WTC11 (cell line): ENCODE measurements around the gene TP53AIP1. TPM values are rescaled to one million over a fixed set of nuclear protein-coding genes. Genes with fewer than 3 reads are reported as not detected.
A peak's percentile ranks its signal among the peaks of the same experiment; 100 is the strongest.

Experiments
- ATAC-seq: fragments of 200-7000 bp; cut with Tn5 transposase; 2 replicates; pipeline ENCODE4 v1.10.0; 2021; ENCODE audit warnings: mild to moderate bottlenecking, moderate library complexity
- CTCF ChIA-PET: fragments of 300-600 bp; sonication (Branson Sonifier 250); formaldehyde crosslinking; loops from one replicate; lab custom pipeline; 2021; ENCODE audit warnings: antibody characterized with exemption; lab: Charles Lee
- POLR2A ChIA-PET: fragments of 350-600 bp; sonication (Branson Sonifier 250); formaldehyde crosslinking; loops from one replicate; lab custom pipeline; 2021; ENCODE audit warnings: antibody characterized with exemption; lab: Charles Lee
- DNase-seq: peaks from one replicate; pipeline ENCODE4 v3.0.0; 2021; ENCODE audit warnings: low spot score
- H3K27ac Mint-ChIP-seq: 2 replicates; pipeline ENCODE4 v1.8.0; 2021; ENCODE audit warnings: mixed read lengths
- H3K27me3 Mint-ChIP-seq: 2 replicates; pipeline ENCODE4 v1.8.0; 2021; ENCODE audit warnings: low read depth, mild to moderate bottlenecking, moderate library complexity, mixed read lengths
- H3K36me3 Mint-ChIP-seq: 2 replicates; pipeline ENCODE4 v1.8.0; 2021; ENCODE audit warnings: mixed read lengths
- H3K4me1 Mint-ChIP-seq: 2 replicates; pipeline ENCODE4 v1.8.0; 2022; ENCODE audit warnings: mixed read lengths
- H3K4me3 Mint-ChIP-seq: 2 replicates; pipeline ENCODE4 v1.8.0; 2021; ENCODE audit warnings: mild to moderate bottlenecking, moderate library complexity, mixed read lengths
- H3K9me3 Mint-ChIP-seq: 2 replicates; pipeline ENCODE4 v1.8.0; 2021; ENCODE audit warnings: mixed read lengths
- FOXK1 ChIP-seq: sonication (generic); formaldehyde crosslinking; IDR thresholded peaks from 2 replicates; pipeline ENCODE4 v1.8.0; 2022; ENCODE audit warnings: mild to moderate bottlenecking, moderate library complexity, missing genetic modification reagents
- GABPB1 ChIP-seq: sonication (generic); formaldehyde crosslinking; IDR thresholded peaks from 2 replicates; pipeline ENCODE4 v1.8.1; 2023; ENCODE audit warnings: mild to moderate bottlenecking, missing genetic modification reagents
- GTF2I ChIP-seq: fragments of 250-450 bp; sonication (Bioruptor Pico); conservative IDR thresholded peaks from 2 replicates; pipeline ENCODE4 v1.4.0; 2021; ENCODE audit warnings: mild to moderate bottlenecking
- HMGA2 ChIP-seq: fragments of 250-450 bp; sonication (Bioruptor Pico); IDR thresholded peaks from 2 replicates; pipeline ENCODE4 v1.4.0; 2021; ENCODE audit warnings: mild to moderate bottlenecking, moderate library complexity
- MYBL2 ChIP-seq: sonication (generic); formaldehyde crosslinking; IDR thresholded peaks from 2 replicates; pipeline ENCODE4 v1.8.1; 2023; ENCODE audit warnings: mild to moderate bottlenecking, moderate library complexity, missing genetic modification reagents
- NFATC4 ChIP-seq: fragments of 250-450 bp; sonication (Bioruptor Pico); IDR thresholded peaks from 2 replicates; pipeline ENCODE4 v1.9.0; 2021; ENCODE audit warnings: mild to moderate bottlenecking
- PRRX2 ChIP-seq: fragments of 250-450 bp; sonication (Bioruptor Pico); IDR thresholded peaks from 2 replicates; pipeline ENCODE4 v1.8.0; 2021; ENCODE audit warnings: mild to moderate bottlenecking
- RORB ChIP-seq: fragments of 250-450 bp; sonication (Bioruptor Pico); IDR thresholded peaks from 2 replicates; pipeline ENCODE4 v1.9.0; 2021; ENCODE audit warnings: mild to moderate bottlenecking
- TCF7 ChIP-seq: sonication (generic); formaldehyde crosslinking; IDR thresholded peaks from 2 replicates; pipeline ENCODE4 v1.8.0; 2022; ENCODE audit warnings: mild to moderate bottlenecking, low read depth, missing genetic modification reagents, moderate library complexity
- ZNF232 ChIP-seq: sonication (generic); formaldehyde crosslinking; IDR thresholded peaks from 2 replicates; pipeline ENCODE4 v1.8.0; 2022; ENCODE audit warnings: mild to moderate bottlenecking, missing genetic modification reagents
- ZNF317 ChIP-seq: sonication (generic); formaldehyde crosslinking; IDR thresholded peaks from 2 replicates; pipeline ENCODE4 v1.8.1; 2023; ENCODE audit warnings: low read depth, mild to moderate bottlenecking, moderate library complexity, missing genetic modification reagents, borderline replicate concordance
- ZNF416 ChIP-seq: fragments of 250-450 bp; sonication (Bioruptor Pico); IDR thresholded peaks from 2 replicates; pipeline ENCODE4 v1.9.0; 2021; ENCODE audit warnings: mild to moderate bottlenecking, inconsistent platforms
- ZNF423 ChIP-seq: fragments of 250-450 bp; sonication (Bioruptor Pico); IDR thresholded peaks from 2 replicates; pipeline ENCODE4 v2.1.2; 2022; ENCODE audit warnings: mild to moderate bottlenecking, moderate library complexity
- ZNF671 ChIP-seq: fragments of 250-450 bp; sonication (Bioruptor Pico); IDR thresholded peaks from 2 replicates; pipeline ENCODE4 v1.8.0; 2021; ENCODE audit warnings: mild to moderate bottlenecking
- total RNA-seq: library from RNA; stranded (reverse); gene quantifications from 3 replicates; pipeline ENCODE4 v1.2.3, GENCODE V29; 2021
- TF ChIP-seq, protein P1 (sequence below): sonication (generic); formaldehyde crosslinking; IDR thresholded peaks from 2 replicates; pipeline ENCODE4 v1.8.0; 2023; ENCODE audit warnings: mild to moderate bottlenecking, missing genetic modification reagents
- TF ChIP-seq, protein P2 (sequence below): fragments of 250-450 bp; sonication (Bioruptor Pico); IDR thresholded peaks from 2 replicates; pipeline ENCODE4 v1.9.0; 2021; ENCODE audit warnings: moderate library complexity, mild to moderate bottlenecking, inconsistent platforms, borderline replicate concordance
- TF ChIP-seq, protein P3 (sequence below): sonication (generic); formaldehyde crosslinking; IDR thresholded peaks from 2 replicates; pipeline ENCODE4 v1.8.1; 2023; ENCODE audit warnings: mild to moderate bottlenecking, moderate library complexity, missing genetic modification reagents
- TF ChIP-seq, protein P4 (sequence below): fragments of 250-450 bp; sonication (Bioruptor Pico); IDR thresholded peaks from 2 replicates; pipeline ENCODE4 v2.1.2; 2022; ENCODE audit warnings: mild to moderate bottlenecking, moderate library complexity
- TF ChIP-seq, protein P5 (sequence below): sonication (generic); formaldehyde crosslinking; conservative IDR thresholded peaks from 2 replicates; pipeline ENCODE4 v1.8.1; 2023; ENCODE audit warnings: mild to moderate bottlenecking, low read depth, missing genetic modification reagents, moderate library complexity
- TF ChIP-seq, protein P6 (sequence below): fragments of 250-450 bp; sonication (Bioruptor Pico); IDR thresholded peaks from 2 replicates; pipeline ENCODE4 v1.9.0; 2021; ENCODE audit warnings: mild to moderate bottlenecking

The TP53AIP1 gene
- total RNA-seq, 1 experiment from 2014 or later: 0.07 TPM

DNA sequence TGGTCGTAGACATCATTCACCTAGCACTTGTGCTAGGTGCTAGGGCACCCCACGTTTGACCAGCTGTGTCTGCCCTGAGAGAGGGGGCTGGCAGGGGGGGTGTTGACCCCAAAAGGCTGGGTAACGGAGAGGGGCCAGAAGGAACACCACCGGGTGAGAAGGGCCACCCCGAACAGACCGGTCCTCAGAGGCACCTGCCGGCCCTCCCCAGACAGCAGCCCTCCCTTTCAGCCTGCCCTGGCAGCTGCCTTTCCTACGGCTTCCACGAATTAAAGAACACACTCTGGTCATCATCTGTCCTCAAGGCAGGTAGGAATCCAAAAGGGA is 52.5 kb downstream of the TP53AIP1 start:
- ChIA-PET CTCF (interaction anchor here (0.7 to 10.8 kb wide), 6 partner anchors 8 to 66 kb away, joined by 3 to 245 read pairs (median 16); no protein-coding TSS in a partner anchor), POLR2A (interaction anchor here (0.6 kb wide), 1 partner anchor 303 kb away, joined by 3 read pairs; no protein-coding TSS in a partner anchor)
- H3K27ac Mint-ChIP-seq: no peak overlapping the region
- peaks cover 96% of the 10 kb centered on the region for H3K27me3 Mint-ChIP-seq
- ATAC-seq (peak; percentile 11), DNase-seq (no peak)
- H3K36me3 Mint-ChIP-seq: no peaks in the 10 kb centered on the region
- peaks cover 42% of the 10 kb centered on the region for H3K4me1 Mint-ChIP-seq
- TF ChIP-seq PRRX2 (CRISPR knock-in tag) (no peak), ZNF317 (no peak)
- no peaks in the 10 kb centered on the region for H3K9me3 Mint-ChIP-seq
- H3K4me3 Mint-ChIP-seq: peak overlapping the region; percentile 77

DNA sequence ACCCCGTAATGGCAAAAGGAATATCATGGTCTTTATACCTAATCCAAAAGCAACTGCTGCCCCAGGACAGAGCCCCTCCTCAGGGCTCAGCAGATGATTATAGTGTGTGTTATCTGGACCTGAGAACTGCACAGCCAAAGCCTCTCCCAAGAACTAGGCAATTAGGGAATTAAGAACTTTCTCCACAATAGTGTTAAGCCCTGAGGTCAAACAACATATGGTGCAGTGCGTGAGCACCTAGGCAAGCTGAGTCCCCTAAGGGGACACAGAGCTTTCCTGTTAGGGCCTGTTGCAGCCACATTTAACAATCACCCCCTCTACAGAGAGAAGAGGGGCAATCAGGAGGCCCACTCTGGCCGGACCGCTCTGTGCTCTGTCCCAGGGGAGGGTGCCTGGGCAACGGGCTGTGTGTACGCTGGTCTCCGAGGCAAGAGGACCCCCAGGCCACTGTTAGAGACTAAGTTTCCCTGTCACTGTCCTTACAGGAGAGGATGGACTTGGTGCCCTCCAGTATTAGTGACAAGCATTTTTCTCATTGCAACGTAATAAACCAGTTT is 52.9 kb downstream of the TP53AIP1 start:
- H3K36me3 Mint-ChIP-seq: no peaks in the 10 kb centered on the region
- peaks cover 98% of the 10 kb centered on the region for H3K27me3 Mint-ChIP-seq
- DNase-seq (no peak), ATAC-seq (no peak)
- no peak overlapping the region for H3K27ac Mint-ChIP-seq
- no peak for TF ChIP-seq HMGA2
- TF ChIP-seq, protein P1, sequence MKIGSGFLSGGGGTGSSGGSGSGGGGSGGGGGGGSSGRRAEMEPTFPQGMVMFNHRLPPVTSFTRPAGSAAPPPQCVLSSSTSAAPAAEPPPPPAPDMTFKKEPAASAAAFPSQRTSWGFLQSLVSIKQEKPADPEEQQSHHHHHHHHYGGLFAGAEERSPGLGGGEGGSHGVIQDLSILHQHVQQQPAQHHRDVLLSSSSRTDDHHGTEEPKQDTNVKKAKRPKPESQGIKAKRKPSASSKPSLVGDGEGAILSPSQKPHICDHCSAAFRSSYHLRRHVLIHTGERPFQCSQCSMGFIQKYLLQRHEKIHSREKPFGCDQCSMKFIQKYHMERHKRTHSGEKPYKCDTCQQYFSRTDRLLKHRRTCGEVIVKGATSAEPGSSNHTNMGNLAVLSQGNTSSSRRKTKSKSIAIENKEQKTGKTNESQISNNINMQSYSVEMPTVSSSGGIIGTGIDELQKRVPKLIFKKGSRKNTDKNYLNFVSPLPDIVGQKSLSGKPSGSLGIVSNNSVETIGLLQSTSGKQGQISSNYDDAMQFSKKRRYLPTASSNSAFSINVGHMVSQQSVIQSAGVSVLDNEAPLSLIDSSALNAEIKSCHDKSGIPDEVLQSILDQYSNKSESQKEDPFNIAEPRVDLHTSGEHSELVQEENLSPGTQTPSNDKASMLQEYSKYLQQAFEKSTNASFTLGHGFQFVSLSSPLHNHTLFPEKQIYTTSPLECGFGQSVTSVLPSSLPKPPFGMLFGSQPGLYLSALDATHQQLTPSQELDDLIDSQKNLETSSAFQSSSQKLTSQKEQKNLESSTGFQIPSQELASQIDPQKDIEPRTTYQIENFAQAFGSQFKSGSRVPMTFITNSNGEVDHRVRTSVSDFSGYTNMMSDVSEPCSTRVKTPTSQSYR (CRISPR knock-in tag): no peak
- TF ChIP-seq, protein P2, sequence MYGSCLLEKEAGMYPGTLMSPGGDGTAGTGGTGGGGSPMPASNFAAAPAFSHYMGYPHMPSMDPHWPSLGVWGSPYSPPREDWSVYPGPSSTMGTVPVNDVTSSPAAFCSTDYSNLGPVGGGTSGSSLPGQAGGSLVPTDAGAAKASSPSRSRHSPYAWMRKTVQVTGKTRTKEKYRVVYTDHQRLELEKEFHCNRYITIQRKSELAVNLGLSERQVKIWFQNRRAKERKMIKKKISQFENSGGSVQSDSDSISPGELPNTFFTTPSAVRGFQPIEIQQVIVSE (CRISPR knock-in tag): no peak
- TF ChIP-seq NFATC4 (CRISPR knock-in tag): no peak
- TF ChIP-seq FOXK1 (CRISPR knock-in tag): no peak
- no peak for TF ChIP-seq TCF7 (CRISPR knock-in tag)
- no peak for TF ChIP-seq RORB (CRISPR knock-in tag)
- TF ChIP-seq ZNF671 (CRISPR knock-in tag): no peak
- TF ChIP-seq ZNF423 (CRISPR knock-in tag): no peak
- TF ChIP-seq MYBL2: no peak
- no peak for TF ChIP-seq GABPB1 (CRISPR knock-in tag)
- TF ChIP-seq, protein P3, sequence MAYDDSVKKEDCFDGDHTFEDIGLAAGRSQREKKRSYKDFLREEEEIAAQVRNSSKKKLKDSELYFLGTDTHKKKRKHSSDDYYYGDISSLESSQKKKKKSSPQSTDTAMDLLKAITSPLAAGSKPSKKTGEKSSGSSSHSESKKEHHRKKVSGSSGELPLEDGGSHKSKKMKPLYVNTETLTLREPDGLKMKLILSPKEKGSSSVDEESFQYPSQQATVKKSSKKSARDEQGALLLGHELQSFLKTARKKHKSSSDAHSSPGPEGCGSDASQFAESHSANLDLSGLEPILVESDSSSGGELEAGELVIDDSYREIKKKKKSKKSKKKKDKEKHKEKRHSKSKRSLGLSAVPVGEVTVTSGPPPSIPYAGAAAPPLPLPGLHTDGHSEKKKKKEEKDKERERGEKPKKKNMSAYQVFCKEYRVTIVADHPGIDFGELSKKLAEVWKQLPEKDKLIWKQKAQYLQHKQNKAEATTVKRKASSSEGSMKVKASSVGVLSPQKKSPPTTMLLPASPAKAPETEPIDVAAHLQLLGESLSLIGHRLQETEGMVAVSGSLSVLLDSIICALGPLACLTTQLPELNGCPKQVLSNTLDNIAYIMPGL (CRISPR knock-in tag): no peak
- TF ChIP-seq, protein P4, sequence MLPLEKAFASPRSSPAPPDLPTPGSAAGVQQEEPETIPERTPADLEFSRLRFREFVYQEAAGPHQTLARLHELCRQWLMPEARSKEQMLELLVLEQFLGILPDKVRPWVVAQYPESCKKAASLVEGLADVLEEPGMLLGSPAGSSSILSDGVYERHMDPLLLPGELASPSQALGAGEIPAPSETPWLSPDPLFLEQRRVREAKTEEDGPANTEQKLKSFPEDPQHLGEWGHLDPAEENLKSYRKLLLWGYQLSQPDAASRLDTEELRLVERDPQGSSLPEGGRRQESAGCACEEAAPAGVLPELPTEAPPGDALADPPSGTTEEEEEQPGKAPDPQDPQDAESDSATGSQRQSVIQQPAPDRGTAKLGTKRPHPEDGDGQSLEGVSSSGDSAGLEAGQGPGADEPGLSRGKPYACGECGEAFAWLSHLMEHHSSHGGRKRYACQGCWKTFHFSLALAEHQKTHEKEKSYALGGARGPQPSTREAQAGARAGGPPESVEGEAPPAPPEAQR (CRISPR knock-in tag): no peak
- TF ChIP-seq ZNF416 (CRISPR knock-in tag): no peak
- TF ChIP-seq, protein P5, sequence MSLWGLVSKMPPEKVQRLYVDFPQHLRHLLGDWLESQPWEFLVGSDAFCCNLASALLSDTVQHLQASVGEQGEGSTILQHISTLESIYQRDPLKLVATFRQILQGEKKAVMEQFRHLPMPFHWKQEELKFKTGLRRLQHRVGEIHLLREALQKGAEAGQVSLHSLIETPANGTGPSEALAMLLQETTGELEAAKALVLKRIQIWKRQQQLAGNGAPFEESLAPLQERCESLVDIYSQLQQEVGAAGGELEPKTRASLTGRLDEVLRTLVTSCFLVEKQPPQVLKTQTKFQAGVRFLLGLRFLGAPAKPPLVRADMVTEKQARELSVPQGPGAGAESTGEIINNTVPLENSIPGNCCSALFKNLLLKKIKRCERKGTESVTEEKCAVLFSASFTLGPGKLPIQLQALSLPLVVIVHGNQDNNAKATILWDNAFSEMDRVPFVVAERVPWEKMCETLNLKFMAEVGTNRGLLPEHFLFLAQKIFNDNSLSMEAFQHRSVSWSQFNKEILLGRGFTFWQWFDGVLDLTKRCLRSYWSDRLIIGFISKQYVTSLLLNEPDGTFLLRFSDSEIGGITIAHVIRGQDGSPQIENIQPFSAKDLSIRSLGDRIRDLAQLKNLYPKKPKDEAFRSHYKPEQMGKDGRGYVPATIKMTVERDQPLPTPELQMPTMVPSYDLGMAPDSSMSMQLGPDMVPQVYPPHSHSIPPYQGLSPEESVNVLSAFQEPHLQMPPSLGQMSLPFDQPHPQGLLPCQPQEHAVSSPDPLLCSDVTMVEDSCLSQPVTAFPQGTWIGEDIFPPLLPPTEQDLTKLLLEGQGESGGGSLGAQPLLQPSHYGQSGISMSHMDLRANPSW (CRISPR knock-in tag): no peak
- TF ChIP-seq GTF2I (CRISPR knock-in tag): no peak
- TF ChIP-seq, protein P6, sequence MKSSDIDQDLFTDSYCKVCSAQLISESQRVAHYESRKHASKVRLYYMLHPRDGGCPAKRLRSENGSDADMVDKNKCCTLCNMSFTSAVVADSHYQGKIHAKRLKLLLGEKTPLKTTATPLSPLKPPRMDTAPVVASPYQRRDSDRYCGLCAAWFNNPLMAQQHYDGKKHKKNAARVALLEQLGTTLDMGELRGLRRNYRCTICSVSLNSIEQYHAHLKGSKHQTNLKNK (CRISPR knock-in tag): no peak
- no peak for TF ChIP-seq ZNF232 (CRISPR knock-in tag)
- peak overlapping the region; percentile 77 for H3K4me3 Mint-ChIP-seq
- POLR2A ChIA-PET: interaction anchor here (0.6 kb wide), 1 partner anchor 303 kb away, joined by 3 read pairs; no protein-coding TSS in a partner anchor
- CTCF ChIA-PET: interaction anchor here (0.7 to 10.8 kb wide), 6 partner anchors 8 to 487 kb away, joined by 3 to 245 read pairs (median 16); no protein-coding TSS in a partner anchor
- H3K4me1 Mint-ChIP-seq: peaks cover 42% of the 10 kb centered on the region
- H3K9me3 Mint-ChIP-seq: no peaks in the 10 kb centered on the region
